Smooth muscle cell (in vitro differentiated cells): Measurements from ENCODE around the gene CCDC142. TPM values are rescaled to one million over a fixed set of nuclear protein-coding genes. Genes with fewer than 3 reads are reported as not detected.

Experiments
- DNase-seq: peaks from one replicate; lab custom pipeline; 2025; ENCODE audit not compliant: unreplicated experiment; lab: John Stamatoyannopoulos, UW
- H2AFZ ChIP-seq: fragments of 200-600 bp; sonication (generic); 2 replicates; pipeline ENCODE4 v1.6.0; 2016; ENCODE audit warnings: antibody characterized with exemption, low read depth, mild to moderate bottlenecking
- H3F3A ChIP-seq: fragments of 200-600 bp; sonication (generic); 2 replicates; pipeline ENCODE4 v1.6.0; 2017; ENCODE audit warnings: antibody characterized with exemption, low read depth
- H3K27ac ChIP-seq: fragments of 200-600 bp; sonication (generic); 2 replicates; pipeline ENCODE4 v1.5.1; 2016; ENCODE audit warnings: low read depth, mild to moderate bottlenecking
- H3K27me3 ChIP-seq: fragments of 200-600 bp; sonication (generic); 2 replicates; pipeline ENCODE4 v1.6.1; 2016; ENCODE audit warnings: low read depth, mild to moderate bottlenecking
- H3K36me3 ChIP-seq: fragments of 200-600 bp; sonication (generic); 2 replicates; pipeline ENCODE4 v1.5.1; 2016; ENCODE audit warnings: low read depth
- H3K4me1 ChIP-seq: fragments of 200-600 bp; sonication (generic); 2 replicates; pipeline ENCODE4 v1.5.1; 2016; ENCODE audit warnings: low read depth
- H3K4me2 ChIP-seq: fragments of 200-600 bp; sonication (generic); 2 replicates; pipeline ENCODE4 v1.6.0; 2016; ENCODE audit warnings: mild to moderate bottlenecking
- H3K4me3 ChIP-seq: fragments of 200-600 bp; sonication (generic); 2 replicates; pipeline ENCODE4 v1.5.1; 2016; ENCODE audit warnings: mild to moderate bottlenecking
- H3K79me2 ChIP-seq: fragments of 200-600 bp; sonication (generic); 2 replicates; pipeline ENCODE4 v1.6.0; 2016; ENCODE audit warnings: low read depth, mild to moderate bottlenecking
- H3K9ac ChIP-seq: fragments of 200-600 bp; sonication (generic); 2 replicates; pipeline ENCODE4 v1.6.0; 2016; ENCODE audit warnings: low read depth
- H3K9me3 ChIP-seq: fragments of 200-600 bp; sonication (generic); replicated peaks from 2 replicates; pipeline ENCODE4 v1.5.1; 2016; ENCODE audit warnings: low read depth
- H4K20me1 ChIP-seq: fragments of 200-600 bp; sonication (generic); 2 replicates; pipeline ENCODE4 v1.6.0; 2016; ENCODE audit warnings: low read depth
- CTCF ChIP-seq: fragments of 200-600 bp; sonication (generic); IDR thresholded peaks from 2 replicates; pipeline ENCODE4 v1.5.1; 2017; ENCODE audit warnings: borderline replicate concordance, mild to moderate bottlenecking, antibody characterized with exemption; ENCODE audit not compliant: insufficient read depth, poor library complexity, severe bottlenecking
- WGBS: methylation state at CpG from one replicate; pipeline ENCODE4 v1.1.7; 2016; ENCODE audit warnings: low lambda C conversion rate; 5-methylcytosine and 5-hydroxymethylcytosine counted together
- polyA plus RNA-seq: library from polyadenylated mRNA; unstranded; fragments of >200 nt; fragmentation: Nextera tagmentation; extraction: Ambion mirVana; gene quantifications from 2 replicates; pipeline ENCODE4 v1.2.1, GENCODE V29; 2016
- total RNA-seq: library from RNA; depleted of rRNA; stranded (reverse); fragments of >200 nt; gene quantifications from 2 replicates; pipeline ENCODE4 v1.2.3, GENCODE V29; 2014

CCDC142 gene
- total and polyA plus RNA-seq, 2 experiments from 2014 or later, result 5.5 to 7.7 TPM

- H3K27ac ChIP-seq, result no peak overlapping the region
- no peak for DNase-seq
- H3K79me2 ChIP-seq, result no peaks in the 10 kb centered on the region
- no peaks in the 10 kb centered on the region for H3K36me3 ChIP-seq
- no peak overlapping the region for H3K9ac ChIP-seq
- no peak overlapping the region for H2AFZ ChIP-seq
- H3K4me3 ChIP-seq, result peak overlapping the region; percentile 26
- H3K9me3 ChIP-seq, result no peaks in the 10 kb centered on the region
- H4K20me1 ChIP-seq, result no peaks in the 10 kb centered on the region
- peaks cover 100% of the 10 kb centered on the region for H3K27me3 ChIP-seq
- peaks cover 17% of the 10 kb centered on the region for H3K4me1 ChIP-seq
- H3F3A ChIP-seq, result no peaks in the 10 kb centered on the region
- H3K4me2 ChIP-seq, result peak overlapping the region; percentile 84
- no peak for TF ChIP-seq CTCF
- WGBS, result 10% methylated on average over 65 of the region's 72 CpGs
Observed at GRCh38 chr2:74515981-74516633, 33.3 kb upstream of the CCDC142 start.

GRCh38 chr2:74515271-74515980 is 32.6 kb upstream of the CCDC142 start:
- Histone ChIP-seq H2AFZ (no peak overlapping the region), H3K9ac (no peak overlapping the region), H3K4me1 (peaks cover 17% of the 10 kb centered on the region), H3K79me2 (no peaks in the 10 kb centered on the region), H3K4me2 (peak overlapping the region; percentile 84), H3K27me3 (peaks cover 100% of the 10 kb centered on the region), H3F3A (no peaks in the 10 kb centered on the region), H3K4me3 (peak overlapping the region; percentile 26), H3K36me3 (no peaks in the 10 kb centered on the region), H3K9me3 (no peaks in the 10 kb centered on the region), H4K20me1 (no peaks in the 10 kb centered on the region), H3K27ac (no peak overlapping the region)
- WGBS, result 7% methylated on average over 60 of the region's 60 CpGs
- TF ChIP-seq CTCF, result no peak
- no peak for DNase-seq

GRCh38 chr2:74514368-74515270 is 31.8 kb upstream of the CCDC142 start, which contains the start of gene TLX2:
Gene TLX2 (plus strand): TSS chr2:74514450. CDS start chr2:74514807, 357 bp downstream.
- no peaks in the 10 kb centered on the region for H3F3A ChIP-seq
- H3K27ac ChIP-seq, result no peak within 1 kb of the TSS
- peak within 1 kb of the TSS; percentile 63 for H3K4me2 ChIP-seq
- TF ChIP-seq CTCF, result no peak
- H4K20me1 ChIP-seq, result no peaks in the 10 kb centered on the region
- WGBS, result 5% methylated on average over 76 of the region's 82 CpGs
- no peak within 1 kb of the TSS for H3K9ac ChIP-seq
- H3K4me3 ChIP-seq, result peak within 1 kb of the TSS; percentile 13
- H3K27me3 ChIP-seq, result peaks cover 100% of the 10 kb centered on the region
- H3K36me3 ChIP-seq, result no peaks in the 10 kb centered on the region
- no peak within 1 kb of the TSS for H2AFZ ChIP-seq
- H3K4me1 ChIP-seq, result peaks cover 17% of the 10 kb centered on the region
- H3K79me2 ChIP-seq, result no peaks in the 10 kb centered on the region
- no peaks in the 10 kb centered on the region for H3K9me3 ChIP-seq
- no peak for DNase-seq
